Stomach smooth muscle (tissue), 2 donors: ENCODE results near the gene TNP1.
A peak's percentile ranks its signal among the peaks of the same experiment; 100 is the strongest.

Experiments used
- H3K27ac ChIP-seq: one replicate; pipeline ENCODE4 v1.7.0; 2013; ENCODE audit warnings: mild to moderate bottlenecking, low read length, inconsistent platforms
- H3K27me3 ChIP-seq, 2 donors: one replicate each; pipeline ENCODE4 v1.7.0; 2013; ENCODE audit warnings: low read length in 2 of 2; ENCODE audit not compliant: insufficient read depth in 2 of 2, control insufficient read depth in 1 of 2
- H3K36me3 ChIP-seq, 2 donors: one replicate each; pipeline ENCODE4 v1.7.0; 2013; ENCODE audit warnings: low read length in 2 of 2; ENCODE audit not compliant: control insufficient read depth in 2 of 2, insufficient read depth in 2 of 2
- H3K4me1 ChIP-seq: one replicate; pipeline ENCODE4 v1.7.0; 2013; ENCODE audit warnings: low read length; ENCODE audit not compliant: control insufficient read depth, insufficient read depth
- H3K4me3 ChIP-seq, 2 donors: one replicate each; pipeline ENCODE4 v1.7.0; 2013; ENCODE audit warnings: low read length in 2 of 2
- H3K9ac ChIP-seq, 2 donors: one replicate each; pipeline ENCODE4 v1.7.0; 2013; ENCODE audit warnings: low read length in 2 of 2, mild to moderate bottlenecking in 1 of 2
- H3K9me3 ChIP-seq, 2 donors: one replicate each; pipeline ENCODE4 v1.7.0; 2013; ENCODE audit warnings: low read length in 2 of 2; ENCODE audit not compliant: control insufficient read depth in 2 of 2
- donor health status: healthy.
- donor health status: Pancreatic carcinoma.

The TNP1 gene

GRCh38 chr2:216845426-216845825, 14.4 kb downstream of the TNP1 start:
- Histone ChIP-seq H3K4me3 (no peak overlapping the region), H3K27ac (no peak overlapping the region), H3K36me3 (no peaks in the 10 kb centered on the region), H3K9me3 (no peaks in the 10 kb centered on the region), H3K27me3 (no peaks in the 10 kb centered on the region), H3K9ac (no peak overlapping the region), H3K4me1 (no peaks in the 10 kb centered on the region)

GRCh38 chr2:216842636-216843035, 17.2 kb downstream of the TNP1 start:
- peaks cover 7% of the 10 kb centered on the region for H3K4me1 ChIP-seq
- no peak overlapping the region for H3K27ac ChIP-seq
- no peaks in the 10 kb centered on the region for H3K27me3 ChIP-seq
- H3K36me3 ChIP-seq, result no peaks in the 10 kb centered on the region
- no peaks in the 10 kb centered on the region for H3K9me3 ChIP-seq
- H3K4me3 ChIP-seq, result no peak overlapping the region
- no peak overlapping the region for H3K9ac ChIP-seq

- Histone ChIP-seq H3K27ac (no peak overlapping the region), H3K9me3 (no peaks in the 10 kb centered on the region), H3K4me3 (no peak overlapping the region), H3K9ac (no peak overlapping the region), H3K4me1 (peaks cover 7% of the 10 kb centered on the region), H3K27me3 (no peaks in the 10 kb centered on the region), H3K36me3 (no peaks in the 10 kb centered on the region)
Measured at GRCh38 chr2:216839688-216840087, 20.2 kb downstream of the TNP1 start.

GRCh38 chr2:216838151-216838550, 21.7 kb downstream of the TNP1 start:
- Histone ChIP-seq H3K27me3 (no peaks in the 10 kb centered on the region), H3K9me3 (no peaks in the 10 kb centered on the region), H3K4me3 (no peak overlapping the region), H3K4me1 (peaks cover 7% of the 10 kb centered on the region), H3K27ac (no peak overlapping the region), H3K9ac (no peak overlapping the region), H3K36me3 (no peaks in the 10 kb centered on the region)

GRCh38 chr2:216837740-216838139, 22.1 kb downstream of the TNP1 start:
- Histone ChIP-seq H3K9me3 (no peaks in the 10 kb centered on the region), H3K27me3 (no peaks in the 10 kb centered on the region), H3K27ac (no peak overlapping the region), H3K36me3 (no peaks in the 10 kb centered on the region), H3K4me1 (peaks cover 7% of the 10 kb centered on the region), H3K9ac (no peak overlapping the region), H3K4me3 (no peak overlapping the region)

GRCh38 chr2:216833061-216833460, 26.8 kb downstream of the TNP1 start:
- no peaks in the 10 kb centered on the region for H3K9me3 ChIP-seq
- H3K9ac ChIP-seq, result no peak overlapping the region
- H3K27me3 ChIP-seq, result no peaks in the 10 kb centered on the region
- H3K36me3 ChIP-seq, result no peaks in the 10 kb centered on the region
- H3K4me1 ChIP-seq, result peaks cover 20% of the 10 kb centered on the region
- no peak overlapping the region for H3K27ac ChIP-seq
- H3K4me3 ChIP-seq, result no peak overlapping the region

- Histone ChIP-seq H3K27ac (peak overlapping the region; percentile 11), H3K27me3 (no peaks in the 10 kb centered on the region), H3K36me3 (no peaks in the 10 kb centered on the region), H3K4me1 (peaks cover 34% of the 10 kb centered on the region), H3K9ac (no peak overlapping the region), H3K4me3 (no peak overlapping the region), H3K9me3 (no peaks in the 10 kb centered on the region)
Measured at GRCh38 chr2:216830346-216830745, 29.5 kb downstream of the TNP1 start.

- Histone ChIP-seq H3K9me3 (no peaks in the 10 kb centered on the region), H3K36me3 (no peaks in the 10 kb centered on the region), H3K27ac (peak overlapping the region; percentile 24), H3K9ac (no peak overlapping the region), H3K27me3 (no peaks in the 10 kb centered on the region), H3K4me1 (peaks cover 34% of the 10 kb centered on the region), H3K4me3 (peak overlapping the region; percentile 21 to 22)
Measured at GRCh38 chr2:216829533-216829932, 30.3 kb downstream of the TNP1 start.

GRCh38 chr2:216827073-216827720, 32.7 kb downstream of the TNP1 start:
- no peaks in the 10 kb centered on the region for H3K9me3 ChIP-seq
- H3K27ac ChIP-seq, result peak overlapping the region; percentile 63
- peaks cover 34% of the 10 kb centered on the region for H3K4me1 ChIP-seq
- no peak overlapping the region for H3K4me3 ChIP-seq
- H3K9ac ChIP-seq, result peak overlapping the region in 1 of 2 donors; percentile 37
- H3K36me3 ChIP-seq, result no peaks in the 10 kb centered on the region
- H3K27me3 ChIP-seq, result no peaks in the 10 kb centered on the region

- Histone ChIP-seq H3K9ac (no peak overlapping the region), H3K36me3 (no peaks in the 10 kb centered on the region), H3K27ac (no peak overlapping the region), H3K9me3 (no peaks in the 10 kb centered on the region), H3K4me1 (peaks cover 11% of the 10 kb centered on the region), H3K4me3 (no peak overlapping the region), H3K27me3 (no peaks in the 10 kb centered on the region)
Measured at GRCh38 chr2:216822470-216822869, 37.4 kb downstream of the TNP1 start.

GRCh38 chr2:216820709-216821108, 39.2 kb downstream of the TNP1 start:
- no peaks in the 10 kb centered on the region for H3K9me3 ChIP-seq

More at GRCh38 chr2:216820709-216821108, 39.2 kb downstream of the TNP1 start:
- H3K9ac ChIP-seq, result no peak overlapping the region
- no peak overlapping the region for H3K4me3 ChIP-seq
- no peaks in the 10 kb centered on the region for H3K4me1 ChIP-seq
- no peaks in the 10 kb centered on the region for H3K36me3 ChIP-seq
- no peak overlapping the region for H3K27ac ChIP-seq
- H3K27me3 ChIP-seq, result no peaks in the 10 kb centered on the region
